ENCODE data around the gene ACTN3.

DNA sequence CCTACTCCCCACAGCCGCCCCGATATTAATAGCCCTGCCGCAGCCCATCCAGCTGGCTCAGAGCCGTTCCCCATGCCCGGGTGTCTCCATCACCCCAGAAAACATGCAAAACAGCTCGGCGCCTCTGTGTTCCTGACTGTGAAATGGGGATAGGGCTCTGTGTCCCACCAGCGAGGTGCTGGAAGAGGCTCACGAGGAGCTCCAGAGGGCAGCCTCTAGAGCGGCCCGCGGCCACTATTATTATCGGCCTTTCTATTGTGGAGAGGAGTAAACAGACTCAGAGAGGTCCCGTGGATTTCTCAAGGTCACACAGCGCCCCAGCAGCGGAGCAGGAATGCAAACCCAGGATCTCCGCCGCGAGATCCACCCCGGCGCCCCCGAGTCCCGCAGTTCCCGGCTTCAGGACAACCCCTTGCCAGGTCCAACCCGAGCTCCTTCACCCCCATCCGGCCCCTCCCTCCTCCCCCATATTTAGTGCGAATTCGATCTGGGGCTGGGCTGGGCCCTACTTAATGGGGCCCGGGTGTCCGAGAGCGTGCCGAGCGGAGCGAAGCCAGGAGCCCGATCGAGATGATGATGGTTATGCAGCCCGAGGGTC, at the start of gene ACTN3:
- TF ChIP-seq, protein P1, sequence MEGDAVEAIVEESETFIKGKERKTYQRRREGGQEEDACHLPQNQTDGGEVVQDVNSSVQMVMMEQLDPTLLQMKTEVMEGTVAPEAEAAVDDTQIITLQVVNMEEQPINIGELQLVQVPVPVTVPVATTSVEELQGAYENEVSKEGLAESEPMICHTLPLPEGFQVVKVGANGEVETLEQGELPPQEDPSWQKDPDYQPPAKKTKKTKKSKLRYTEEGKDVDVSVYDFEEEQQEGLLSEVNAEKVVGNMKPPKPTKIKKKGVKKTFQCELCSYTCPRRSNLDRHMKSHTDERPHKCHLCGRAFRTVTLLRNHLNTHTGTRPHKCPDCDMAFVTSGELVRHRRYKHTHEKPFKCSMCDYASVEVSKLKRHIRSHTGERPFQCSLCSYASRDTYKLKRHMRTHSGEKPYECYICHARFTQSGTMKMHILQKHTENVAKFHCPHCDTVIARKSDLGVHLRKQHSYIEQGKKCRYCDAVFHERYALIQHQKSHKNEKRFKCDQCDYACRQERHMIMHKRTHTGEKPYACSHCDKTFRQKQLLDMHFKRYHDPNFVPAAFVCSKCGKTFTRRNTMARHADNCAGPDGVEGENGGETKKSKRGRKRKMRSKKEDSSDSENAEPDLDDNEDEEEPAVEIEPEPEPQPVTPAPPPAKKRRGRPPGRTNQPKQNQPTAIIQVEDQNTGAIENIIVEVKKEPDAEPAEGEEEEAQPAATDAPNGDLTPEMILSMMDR (IDR thresholded peaks at IDR 0.05): no peak
- TF ChIP-seq EZH2 (IDR thresholded peaks at IDR 0.05) (no peak), EZH2phosphoT487 (IDR thresholded peaks at IDR 0.05) (no peak)

All from neural progenitor cell (in vitro differentiated cells).